ENCODE data around the gene STK31. TPM values are rescaled to one million over a fixed set of nuclear protein-coding genes. Genes with fewer than 3 reads are reported as not detected.

Gene STK31
- total and polyA plus RNA-seq, 4 donors: 0.03 to 0.59 (median 0.18) TPM

DNA sequence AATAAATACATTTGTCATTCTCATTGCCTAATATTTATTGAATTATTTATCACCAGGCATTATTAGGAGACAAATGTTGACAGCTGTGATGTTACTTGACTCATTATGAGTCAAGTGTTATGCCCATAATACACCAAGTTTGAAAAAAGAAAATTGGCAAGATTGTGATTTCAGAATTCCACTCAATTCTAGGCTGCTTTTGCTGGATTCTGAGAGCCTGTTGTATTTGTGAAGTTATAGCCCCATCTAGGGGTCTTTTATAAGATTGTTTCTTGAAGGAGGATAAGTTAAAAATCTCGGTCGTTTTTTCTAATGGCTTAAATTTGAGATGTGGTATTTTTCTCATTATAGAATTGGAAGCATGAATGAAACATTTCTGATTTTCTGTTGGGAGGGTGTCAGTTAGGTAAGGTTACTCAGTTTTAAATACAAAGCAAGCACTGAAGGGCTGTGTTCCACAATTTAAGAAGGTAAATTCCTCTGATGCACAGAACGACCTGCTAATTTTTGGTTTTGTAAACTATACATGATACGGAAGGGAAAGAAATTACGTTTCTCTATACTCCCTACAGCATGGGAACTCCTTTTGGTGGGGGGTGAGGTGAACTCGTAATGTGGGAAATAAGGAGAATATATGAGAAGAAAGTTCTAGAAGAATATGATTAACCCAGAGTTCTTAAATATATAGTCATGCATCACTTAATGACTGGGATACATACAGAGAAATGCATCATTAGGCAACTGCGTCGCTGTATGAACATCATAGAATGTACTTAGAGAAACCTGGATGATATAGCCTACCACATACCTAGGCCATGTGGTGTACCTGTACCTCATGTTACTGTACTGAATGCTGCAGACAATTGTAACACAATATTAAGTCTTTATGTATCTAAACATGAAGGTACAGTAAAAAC lies 2.6 kb downstream of the STK31 start:
- TF ChIP-seq REST (IDR thresholded peaks at IDR 0.05) (no peak), TAF1 (conservative IDR thresholded peaks at IDR 0.05) (no peak), RAD21 (IDR thresholded peaks at IDR 0.05) (peak; percentile 92 to 95), EGR1 (IDR thresholded peaks at IDR 0.05; ENCODE audit: low read depth in 2 of 2) (no peak), SP1 (IDR thresholded peaks at IDR 0.05) (no peak), GABPA (IDR thresholded peaks at IDR 0.05 in 1 of 2, conservative IDR thresholded peaks at IDR 0.05 in 1 of 2) (no peak), NR2F2 (IDR thresholded peaks at IDR 0.05) (no peak), RXRA (IDR thresholded peaks at IDR 0.05) (no peak), HNF4A (conservative IDR thresholded peaks at IDR 0.05) (no peak), FOXA1 (IDR thresholded peaks at IDR 0.05) (no peak)
- TF ChIP-seq, protein P1, sequence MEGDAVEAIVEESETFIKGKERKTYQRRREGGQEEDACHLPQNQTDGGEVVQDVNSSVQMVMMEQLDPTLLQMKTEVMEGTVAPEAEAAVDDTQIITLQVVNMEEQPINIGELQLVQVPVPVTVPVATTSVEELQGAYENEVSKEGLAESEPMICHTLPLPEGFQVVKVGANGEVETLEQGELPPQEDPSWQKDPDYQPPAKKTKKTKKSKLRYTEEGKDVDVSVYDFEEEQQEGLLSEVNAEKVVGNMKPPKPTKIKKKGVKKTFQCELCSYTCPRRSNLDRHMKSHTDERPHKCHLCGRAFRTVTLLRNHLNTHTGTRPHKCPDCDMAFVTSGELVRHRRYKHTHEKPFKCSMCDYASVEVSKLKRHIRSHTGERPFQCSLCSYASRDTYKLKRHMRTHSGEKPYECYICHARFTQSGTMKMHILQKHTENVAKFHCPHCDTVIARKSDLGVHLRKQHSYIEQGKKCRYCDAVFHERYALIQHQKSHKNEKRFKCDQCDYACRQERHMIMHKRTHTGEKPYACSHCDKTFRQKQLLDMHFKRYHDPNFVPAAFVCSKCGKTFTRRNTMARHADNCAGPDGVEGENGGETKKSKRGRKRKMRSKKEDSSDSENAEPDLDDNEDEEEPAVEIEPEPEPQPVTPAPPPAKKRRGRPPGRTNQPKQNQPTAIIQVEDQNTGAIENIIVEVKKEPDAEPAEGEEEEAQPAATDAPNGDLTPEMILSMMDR (IDR thresholded peaks at IDR 0.05; ENCODE audit: low read depth, low read length, missing input control): peak; percentile 62
- TF ChIP-seq, protein P2, sequence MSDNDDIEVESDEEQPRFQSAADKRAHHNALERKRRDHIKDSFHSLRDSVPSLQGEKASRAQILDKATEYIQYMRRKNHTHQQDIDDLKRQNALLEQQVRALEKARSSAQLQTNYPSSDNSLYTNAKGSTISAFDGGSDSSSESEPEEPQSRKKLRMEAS (IDR thresholded peaks at IDR 0.05): no peak
- Histone ChIP-seq H3K9me3 (ENCODE audit: control insufficient read depth in 4 of 4, low read length in 3 of 4) (no peaks in the 10 kb centered on the region), H3K27ac (ENCODE audit: low read depth in 1 of 2, low read length in 2 of 2) (no peak overlapping the region), H3K27me3 (ENCODE audit: control insufficient read depth in 4 of 4, insufficient read depth in 4 of 4, low read length in 3 of 4) (no peaks in the 10 kb centered on the region), H3K4me1 (ENCODE audit: control insufficient read depth in 4 of 4, insufficient read depth in 4 of 4, low read length in 3 of 4) (no peaks in the 10 kb centered on the region), H3K36me3 (ENCODE audit: control insufficient read depth in 4 of 4, insufficient read depth in 3 of 4, low read depth in 1 of 4, low read length in 3 of 4) (no peaks in the 10 kb centered on the region), H3K4me3 (ENCODE audit: low read depth in 1 of 3, low read length in 3 of 3) (no peak overlapping the region), H3K9ac (ENCODE audit: low read depth in 1 of 2, low read length in 2 of 2) (no peak overlapping the region)
- 45% methylated on average over 8 of the region's 8 CpGs for WGBS
- DNase-seq (ENCODE audit: low spot score): no peak

- no peak overlapping the region for H3K4me3 ChIP-seq (ENCODE audit: low read depth in 1 of 3, low read length in 3 of 3)
- H3K9ac ChIP-seq (ENCODE audit: low read depth in 1 of 2, low read length in 2 of 2): no peak overlapping the region
- DNase-seq (ENCODE audit: low spot score): no peak
- H3K27me3 ChIP-seq (ENCODE audit: control insufficient read depth in 4 of 4, insufficient read depth in 4 of 4, low read length in 3 of 4): no peaks in the 10 kb centered on the region
- TF ChIP-seq YY1 (IDR thresholded peaks at IDR 0.05): no peak
- no peaks in the 10 kb centered on the region for H3K36me3 ChIP-seq (ENCODE audit: control insufficient read depth in 4 of 4, insufficient read depth in 3 of 4, low read depth in 1 of 4, low read length in 3 of 4)
- no peaks in the 10 kb centered on the region for H3K4me1 ChIP-seq (ENCODE audit: control insufficient read depth in 4 of 4, insufficient read depth in 4 of 4, low read length in 3 of 4)
- no peaks in the 10 kb centered on the region for H3K9me3 ChIP-seq (ENCODE audit: control insufficient read depth in 4 of 4, low read length in 3 of 4)
- 85% methylated on average over 6 of the region's 6 CpGs for WGBS
- H3K27ac ChIP-seq (ENCODE audit: low read depth in 1 of 2, low read length in 2 of 2): no peak overlapping the region
Measured at GRCh38 chr7:23713285-23714149, 3.5 kb downstream of the STK31 start.
